H1 (cell line): Measurements from ENCODE around the gene AASDH. TPM values are rescaled to one million over a fixed set of nuclear protein-coding genes. Genes with fewer than 3 reads are reported as not detected.

Source experiments
- CTCF ChIA-PET: fragments of 300-600 bp; sonication (Branson Sonifier 250); formaldehyde crosslinking; loops from one replicate; lab custom pipeline; 2021; ENCODE audit not compliant: partially characterized antibody; lab: Charles Lee
- POLR2A ChIA-PET: fragments of 300-600 bp; sonication (Branson Sonifier 250); formaldehyde crosslinking; loops from one replicate; lab custom pipeline; 2021; ENCODE audit warnings: inconsistent platforms; ENCODE audit not compliant: partially characterized antibody; lab: Charles Lee
- DNase-seq, 2 experiments: peaks; one replicate each; pipeline versions ENCODE4 v3.0.0 to v3.0.0-alpha.2; 2010 to 2022; ENCODE audit warnings: low spot score in 2 of 2, low read depth in 1 of 2, mixed read lengths in 1 of 2
- FAIRE-seq: peaks from 2 replicates; lab custom pipeline; 2011; peaks lifted over from hg19 to GRCh38; lab: Jason Lieb, UNC
- H2AFZ ChIP-seq: 2 replicates; pipeline ENCODE4 v1.8.1; 2012; ENCODE audit warnings: low read length, inconsistent platforms
- H2AK5ac ChIP-seq: 2 replicates; pipeline ENCODE4 v1.6.1; 2013; ENCODE audit warnings: low read depth, low read length
- H2BK120ac ChIP-seq: replicated peaks from 2 replicates; pipeline ENCODE3; 2013; ENCODE audit warnings: low read depth, low read length, inconsistent platforms
- H2BK12ac ChIP-seq: 2 replicates; pipeline ENCODE4 v1.6.1; 2013; ENCODE audit warnings: low read depth, low read length
- H2BK15ac ChIP-seq: 2 replicates; pipeline ENCODE4 v1.6.1; 2013; ENCODE audit warnings: low read length
- H2BK20ac ChIP-seq: 2 replicates; pipeline ENCODE4 v1.6.1; 2013; ENCODE audit warnings: low read length
- H2BK5ac ChIP-seq: 2 replicates; pipeline ENCODE4 v1.6.1; 2013; ENCODE audit warnings: low read depth, low read length
- H3K14ac ChIP-seq: 2 replicates; pipeline ENCODE4 v1.6.1; 2013; ENCODE audit warnings: inconsistent platforms; ENCODE audit not compliant: insufficient read length
- H3K18ac ChIP-seq: 2 replicates; pipeline ENCODE4 v1.6.1; 2013; ENCODE audit warnings: low read length; ENCODE audit errors: extremely low read depth
- H3K23ac ChIP-seq: 2 replicates; pipeline ENCODE4 v1.6.1; 2013; ENCODE audit warnings: inconsistent platforms; ENCODE audit not compliant: insufficient read length
- H3K23me2 ChIP-seq: 2 replicates; pipeline ENCODE4 v1.6.1; 2013; ENCODE audit warnings: low read depth, low read length
- H3K27ac ChIP-seq: 2 replicates; pipeline ENCODE4 v1.6.1; 2011; ENCODE audit warnings: low read depth, low read length, inconsistent platforms
- H3K27me3 ChIP-seq, 4 experiments: replicated peaks in 1 of 4; 1 replicate in 1 of 4; 2 replicates in 3 of 4; pipeline versions ENCODE4 v1.6.1 to v1.8.1; 2011 to 2013; ENCODE audit warnings: low read length in 3 of 4, mild to moderate bottlenecking in 3 of 4, inconsistent platforms in 2 of 4, mixed read lengths in 2 of 4, moderate library complexity in 1 of 4; ENCODE audit not compliant: control insufficient read depth in 3 of 4, insufficient read depth in 3 of 4; ENCODE audit errors: extremely low read depth in 1 of 4
- H3K36me3 ChIP-seq, 4 experiments: 2 replicates each; pipeline versions ENCODE4 v1.6.1 to v1.8.1; 2011 to 2013; ENCODE audit warnings: mild to moderate bottlenecking in 4 of 4, low read length in 3 of 4, moderate library complexity in 2 of 4, control low read depth in 1 of 4, inconsistent platforms in 1 of 4; ENCODE audit not compliant: insufficient read depth in 4 of 4, control insufficient read depth in 2 of 4
- H3K4ac ChIP-seq: replicated peaks from 2 replicates; pipeline ENCODE3; 2013; ENCODE audit warnings: low read length, low read depth, mixed read lengths, inconsistent platforms; ENCODE audit not compliant: insufficient read length
- H3K4me1 ChIP-seq, 4 experiments: replicated peaks in 1 of 4; 1 replicate in 1 of 4; 2 replicates in 3 of 4; pipeline versions ENCODE4 v1.6.1 to v1.8.1; 2011 to 2013; ENCODE audit warnings: low read length in 3 of 4, inconsistent platforms in 2 of 4, mixed read lengths in 1 of 4; ENCODE audit not compliant: insufficient read depth in 4 of 4, control insufficient read depth in 3 of 4
- H3K4me2 ChIP-seq, 2 experiments: 2 replicates each; pipeline versions ENCODE4 v1.6.1 to v1.8.1; 2011 to 2013; ENCODE audit warnings: low read depth in 2 of 2, low read length in 2 of 2, control low read depth in 1 of 2, inconsistent platforms in 1 of 2, mild to moderate bottlenecking in 1 of 2; ENCODE audit not compliant: insufficient read depth in 1 of 2
- H3K4me3 ChIP-seq, 4 experiments: fragments of 200-600, 300-600 bp in 1 of 4; sonication (generic), shearing (Covaris generic), sonication (Bioruptor Twin) in 1 of 4; 2 replicates each; pipeline versions ENCODE4 v1.5.1 to v1.8.1; 2011 to 2016; ENCODE audit warnings: low read length in 4 of 4, low read depth in 3 of 4, control low read depth in 2 of 4, inconsistent platforms in 2 of 4, mild to moderate bottlenecking in 2 of 4, mixed read lengths in 1 of 4, moderate library complexity in 1 of 4; ENCODE audit not compliant: insufficient read depth in 2 of 4; ENCODE audit errors: extremely low read depth in 1 of 4
- H3K56ac ChIP-seq: replicated peaks from 2 replicates; pipeline ENCODE3; 2013; ENCODE audit warnings: low read depth, mild to moderate bottlenecking, mixed read lengths, low read length, inconsistent platforms; ENCODE audit not compliant: insufficient read length
- H3K79me1 ChIP-seq: 2 replicates; pipeline ENCODE4 v1.6.1; 2013; ENCODE audit warnings: low read depth, low read length, control low read depth
- H3K79me2 ChIP-seq, 2 experiments: 2 replicates each; pipeline versions ENCODE4 v1.6.1 to v1.8.1; 2012 to 2013; ENCODE audit warnings: low read length in 2 of 2, mild to moderate bottlenecking in 2 of 2, inconsistent platforms in 1 of 2; ENCODE audit not compliant: insufficient read depth in 2 of 2, control insufficient read depth in 1 of 2
- H3K9ac ChIP-seq, 4 experiments: replicated peaks in 1 of 4; 1 replicate in 1 of 4; 2 replicates in 3 of 4; pipeline versions ENCODE4 v1.6.1 to v1.8.1; 2011 to 2013; ENCODE audit warnings: low read depth in 3 of 4, low read length in 3 of 4, control low read depth in 2 of 4, mild to moderate bottlenecking in 2 of 4, moderate library complexity in 2 of 4, inconsistent platforms in 1 of 4; ENCODE audit errors: extremely low read depth in 1 of 4
- H3K9me3 ChIP-seq, 2 experiments: 2 replicates each; pipeline versions ENCODE4 v1.6.1 to v1.8.1; 2012 to 2013; ENCODE audit warnings: mild to moderate bottlenecking in 2 of 2, moderate library complexity in 2 of 2, control low read depth in 1 of 2, inconsistent platforms in 1 of 2, low read depth in 1 of 2, low read length in 1 of 2, mixed read lengths in 1 of 2; ENCODE audit not compliant: insufficient read depth in 2 of 2
- H4K20me1 ChIP-seq, 2 experiments: replicated peaks in 1 of 2; 2 replicates each; pipeline versions ENCODE3 to v1.8.1; 2011 to 2013; ENCODE audit warnings: inconsistent platforms in 2 of 2, low read length in 2 of 2, mild to moderate bottlenecking in 1 of 2; ENCODE audit not compliant: insufficient read depth in 2 of 2, control insufficient read depth in 1 of 2
- H4K5ac ChIP-seq: 2 replicates; pipeline ENCODE4 v1.6.1; 2013; ENCODE audit warnings: low read length, low read depth, mixed read lengths, inconsistent platforms; ENCODE audit not compliant: insufficient read length
- H4K8ac ChIP-seq: 2 replicates; pipeline ENCODE4 v1.8.0; 2013; ENCODE audit warnings: mild to moderate bottlenecking, moderate library complexity, low read length, inconsistent platforms; ENCODE audit not compliant: insufficient read depth; ENCODE audit errors: extremely low read depth
- H4K91ac ChIP-seq: replicated peaks from 2 replicates; pipeline ENCODE3; 2013; ENCODE audit warnings: low read length, mixed read lengths, inconsistent platforms; ENCODE audit not compliant: insufficient read length
- CHD2 ChIP-seq: IDR thresholded peaks from 2 replicates; pipeline ENCODE4 v1.6.1; 2012; ENCODE audit warnings: low read length, improper control_type of control experiment
- EGR1 ChIP-seq: IDR thresholded peaks from 2 replicates; pipeline ENCODE4 v1.6.1; 2011; ENCODE audit warnings: low read depth, low read length, borderline replicate concordance
- EP300 ChIP-seq, 2 experiments: IDR thresholded peaks; 1 replicate in 1 of 2; 2 replicates in 1 of 2; pipeline ENCODE4 v1.6.1; 2011 to 2012; ENCODE audit warnings: low read depth in 2 of 2, low read length in 2 of 2, mild to moderate bottlenecking in 2 of 2, borderline replicate concordance in 1 of 2, inconsistent platforms in 1 of 2, moderate library complexity in 1 of 2
- HDAC2 ChIP-seq, 2 experiments: fragments of 300-600 bp in 1 of 2; sonication (generic) in 1 of 2; IDR thresholded peaks; 2 replicates each; pipeline ENCODE4 v1.6.1; 2011 to 2012; ENCODE audit warnings: low read depth in 2 of 2, low read length in 2 of 2, mild to moderate bottlenecking in 2 of 2, moderate library complexity in 2 of 2, borderline replicate concordance in 1 of 2, inconsistent platforms in 1 of 2
- HDAC6 ChIP-seq: IDR thresholded peaks from one replicate; pipeline ENCODE4 v1.7.1; 2012; ENCODE audit warnings: low read depth, mild to moderate bottlenecking, inconsistent platforms, low read length, moderate library complexity
- KDM1A ChIP-seq: fragments of 200-600, 300-600 bp; sonication (generic); IDR thresholded peaks from 2 replicates; pipeline ENCODE4 v1.7.1; 2016; ENCODE audit warnings: mild to moderate bottlenecking, low read length, borderline replicate concordance
- KDM5A ChIP-seq: fragments of 200-600 bp; IDR thresholded peaks from 2 replicates; pipeline ENCODE4 v1.7.1; 2012; ENCODE audit warnings: mild to moderate bottlenecking, low read length, inconsistent platforms, mixed read lengths
- NANOG ChIP-seq: IDR thresholded peaks from 2 replicates; pipeline ENCODE4 v1.6.1; 2011; ENCODE audit warnings: low read length, low read depth, mild to moderate bottlenecking, inconsistent platforms; ENCODE audit not compliant: insufficient read depth, poor library complexity, severe bottlenecking
- RBBP5 ChIP-seq: IDR thresholded peaks from 2 replicates; pipeline ENCODE4 v1.7.1; 2012; ENCODE audit warnings: low read depth, mild to moderate bottlenecking, inconsistent platforms, low read length, moderate library complexity, borderline replicate concordance
- SIX5 ChIP-seq: IDR thresholded peaks from 2 replicates; pipeline ENCODE4 v1.6.1; 2011; ENCODE audit warnings: mild to moderate bottlenecking, low read depth, low read length
- SP2 ChIP-seq: IDR thresholded peaks from 2 replicates; pipeline ENCODE4 v1.6.1; 2012; ENCODE audit warnings: mild to moderate bottlenecking, low read length, inconsistent platforms
- TAF7 ChIP-seq: optimal IDR thresholded peaks from 2 replicates; pipeline ENCODE3; 2011; ENCODE audit warnings: low read depth, mild to moderate bottlenecking, inconsistent platforms, low read length, moderate library complexity, borderline replicate concordance
- YY1 ChIP-seq: IDR thresholded peaks from 2 replicates; pipeline ENCODE4 v1.6.1; 2011; ENCODE audit warnings: low read depth, mild to moderate bottlenecking, low read length
- WGBS, 2 experiments: shearing (Covaris generic) in 1 of 2; methylation state at CpG; one replicate each; pipeline versions ENCODE4 v1.1.6 to v1.1.7; 2013 to 2015; ENCODE audit warnings: low lambda C conversion rate in 2 of 2, mixed read lengths in 2 of 2, inconsistent platforms in 1 of 2, low coverage in 1 of 2, missing lambda C conversion rate in 1 of 2; ENCODE audit not compliant: insufficient replicate concordance in 2 of 2, insufficient coverage in 1 of 2, insufficient read length in 1 of 2; ENCODE audit errors: extremely low coverage in 1 of 2, missing lambda C conversion rate in 1 of 2; 5-methylcytosine and 5-hydroxymethylcytosine counted together
- polyA plus RNA-seq, 7 experiments: library from polyadenylated mRNA; depleted of rRNA in 3 of 7; stranded (reverse) in 5 of 7; unstranded in 2 of 7; fragments of >200 nt in 5 of 7; fragments of 200-250 nt in 2 of 7; gene quantifications; 1 replicate in 5 of 7; 2 replicates in 1 of 7; 4 replicates in 1 of 7; pipeline versions ENCODE4 v1.2.1 to v1.2.3, GENCODE V29; 2011 to 2013; ENCODE audit warnings: missing spikeins in 2 of 7, mixed read lengths in 2 of 7
- total RNA-seq: library from RNA; stranded (reverse); fragmentation: NEBNext Ultra II Directional; extraction: Animal tissue kit (Norgen Biotek cat#: 25700); gene quantifications from 2 replicates; pipeline ENCODE4 v1.2.1, GENCODE V29; 2021

AASDH gene
- total and polyA plus RNA-seq, 2 of the 8 experiments (the other 6 are each of a cell fraction or from before 2014, with no cell fraction given): 8.0 to 10.9 TPM

GRCh38 chr4:56414135-56414670, 26.9 kb upstream of the AASDH start:
- TF ChIP-seq YY1 (no peak), EGR1 (no peak), NANOG (no peak), RBBP5 (no peak), SP2 (no peak), SIX5 (no peak), KDM5A (no peak), HDAC2 (IDR thresholded peaks at IDR 0.05; ENCODE audit: borderline replicate concordance in 1 of 2, low read depth in 2 of 2, low read length in 2 of 2) (no peak), CHD2 (no peak), EP300 (IDR thresholded peaks at IDR 0.05; ENCODE audit: borderline replicate concordance in 1 of 2, low read depth in 2 of 2, low read length in 2 of 2) (no peak), TAF7 (no peak), KDM1A (no peak), HDAC6 (no peak)
- no peak overlapping the region for H3K4ac ChIP-seq
- H3K79me1 ChIP-seq: peaks cover 3% of the 10 kb centered on the region; the same call in 1 of the 2 replicates
- H3K36me3 ChIP-seq: no peaks in the 10 kb centered on the region
- WGBS, 2 experiments: 97% methylated on average over 4 of the region's 4 CpGs; no CpG with 5 or more reads in 1 of the 2 experiments
- peaks cover 0 to 20% (median 2%) of the 10 kb centered on the region in 4 experiments; a peak in 4 of 7 replicates for H3K4me1 ChIP-seq
- H2AFZ ChIP-seq: no peak overlapping the region
- H3K27ac ChIP-seq: no peak overlapping the region
- H3K27me3 ChIP-seq: no peaks in the 10 kb centered on the region
- no peak overlapping the region for H2BK20ac ChIP-seq
- no peak overlapping the region for H4K91ac ChIP-seq
- H3K14ac ChIP-seq: no peak overlapping the region
- H4K5ac ChIP-seq: no peak overlapping the region
- FAIRE-seq (no peak), DNase-seq (no peak)
- no peak overlapping the region for H2BK5ac ChIP-seq
- H3K23me2 ChIP-seq: no peaks in the 10 kb centered on the region
- H3K9ac ChIP-seq: no peak overlapping the region
- ChIA-PET POLR2A (interaction anchor here (0.9 kb wide), 1 partner anchor 9 kb away, joined by 5 read pairs; no protein-coding TSS in a partner anchor), CTCF (no interaction called here)
- no peak overlapping the region for H3K23ac ChIP-seq
- no peak overlapping the region for H2BK15ac ChIP-seq
- no peak overlapping the region for H3K4me2 ChIP-seq
- no peak overlapping the region for H3K4me3 ChIP-seq
- H4K8ac ChIP-seq: no peak overlapping the region
- no peak overlapping the region for H2BK12ac ChIP-seq
- H3K56ac ChIP-seq: no peak overlapping the region
- H4K20me1 ChIP-seq: peaks cover 6 to 8% of the 10 kb centered on the region in 2 experiments
- no peak overlapping the region for H2BK120ac ChIP-seq
- no peak overlapping the region for H2AK5ac ChIP-seq
- no peak overlapping the region for H3K18ac ChIP-seq
- peaks cover 16 to 99% of the 10 kb centered on the region in 2 experiments for H3K79me2 ChIP-seq
- no peaks in the 10 kb centered on the region for H3K9me3 ChIP-seq
